Smooth muscle cell (in vitro differentiated cells): ENCODE results near the gene UNC5A. TPM values are rescaled to one million over a fixed set of nuclear protein-coding genes. Genes with fewer than 3 reads are reported as not detected.

ENCODE experiments used
- DNase-seq: peaks from one replicate; lab custom pipeline; 2025; ENCODE audit not compliant: unreplicated experiment; lab: John Stamatoyannopoulos, UW
- H2AFZ ChIP-seq: fragments of 200-600 bp; sonication (generic); 2 replicates; pipeline ENCODE4 v1.6.0; 2016; ENCODE audit warnings: antibody characterized with exemption, low read depth, mild to moderate bottlenecking
- H3F3A ChIP-seq: fragments of 200-600 bp; sonication (generic); 2 replicates; pipeline ENCODE4 v1.6.0; 2017; ENCODE audit warnings: antibody characterized with exemption, low read depth
- H3K27ac ChIP-seq: fragments of 200-600 bp; sonication (generic); 2 replicates; pipeline ENCODE4 v1.5.1; 2016; ENCODE audit warnings: low read depth, mild to moderate bottlenecking
- H3K27me3 ChIP-seq: fragments of 200-600 bp; sonication (generic); 2 replicates; pipeline ENCODE4 v1.6.1; 2016; ENCODE audit warnings: low read depth, mild to moderate bottlenecking
- H3K36me3 ChIP-seq: fragments of 200-600 bp; sonication (generic); 2 replicates; pipeline ENCODE4 v1.5.1; 2016; ENCODE audit warnings: low read depth
- H3K4me1 ChIP-seq: fragments of 200-600 bp; sonication (generic); 2 replicates; pipeline ENCODE4 v1.5.1; 2016; ENCODE audit warnings: low read depth
- H3K4me2 ChIP-seq: fragments of 200-600 bp; sonication (generic); 2 replicates; pipeline ENCODE4 v1.6.0; 2016; ENCODE audit warnings: mild to moderate bottlenecking
- H3K4me3 ChIP-seq: fragments of 200-600 bp; sonication (generic); 2 replicates; pipeline ENCODE4 v1.5.1; 2016; ENCODE audit warnings: mild to moderate bottlenecking
- H3K79me2 ChIP-seq: fragments of 200-600 bp; sonication (generic); 2 replicates; pipeline ENCODE4 v1.6.0; 2016; ENCODE audit warnings: low read depth, mild to moderate bottlenecking
- H3K9ac ChIP-seq: fragments of 200-600 bp; sonication (generic); 2 replicates; pipeline ENCODE4 v1.6.0; 2016; ENCODE audit warnings: low read depth
- H3K9me3 ChIP-seq: fragments of 200-600 bp; sonication (generic); replicated peaks from 2 replicates; pipeline ENCODE4 v1.5.1; 2016; ENCODE audit warnings: low read depth
- H4K20me1 ChIP-seq: fragments of 200-600 bp; sonication (generic); 2 replicates; pipeline ENCODE4 v1.6.0; 2016; ENCODE audit warnings: low read depth
- CTCF ChIP-seq: fragments of 200-600 bp; sonication (generic); IDR thresholded peaks from 2 replicates; pipeline ENCODE4 v1.5.1; 2017; ENCODE audit warnings: borderline replicate concordance, mild to moderate bottlenecking, antibody characterized with exemption; ENCODE audit not compliant: insufficient read depth, poor library complexity, severe bottlenecking
- WGBS: methylation state at CpG from one replicate; pipeline ENCODE4 v1.1.7; 2016; ENCODE audit warnings: low lambda C conversion rate; 5-methylcytosine and 5-hydroxymethylcytosine counted together
- polyA plus RNA-seq: library from polyadenylated mRNA; unstranded; fragments of >200 nt; fragmentation: Nextera tagmentation; extraction: Ambion mirVana; gene quantifications from 2 replicates; pipeline ENCODE4 v1.2.1, GENCODE V29; 2016
- total RNA-seq: library from RNA; depleted of rRNA; stranded (reverse); fragments of >200 nt; gene quantifications from 2 replicates; pipeline ENCODE4 v1.2.3, GENCODE V29; 2014

The UNC5A gene
- total and polyA plus RNA-seq, 2 experiments from 2014 or later = not detected

- Histone ChIP-seq H3K79me2 (no peaks in the 10 kb centered on the region), H3K27ac (no peak overlapping the region), H3F3A (no peaks in the 10 kb centered on the region), H3K4me2 (no peak overlapping the region), H4K20me1 (no peaks in the 10 kb centered on the region), H3K36me3 (no peaks in the 10 kb centered on the region), H3K27me3 (peaks cover 37% of the 10 kb centered on the region), H2AFZ (no peak overlapping the region), H3K4me3 (no peak overlapping the region), H3K4me1 (no peaks in the 10 kb centered on the region), H3K9me3 (no peaks in the 10 kb centered on the region), H3K9ac (no peak overlapping the region)
- no peak for DNase-seq
- no peak for TF ChIP-seq CTCF
- 90% methylated on average over 5 of the region's 5 CpGs for WGBS
Observed at GRCh38 chr5:176790941-176791340, 19.4 kb upstream of the UNC5A start.

GRCh38 chr5:176792655-176793342, 17.6 kb upstream of the UNC5A start:
- Histone ChIP-seq H3K36me3 (no peaks in the 10 kb centered on the region), H3K9ac (no peak overlapping the region), H3K27me3 (peaks cover 50% of the 10 kb centered on the region), H4K20me1 (no peaks in the 10 kb centered on the region), H3K4me1 (no peaks in the 10 kb centered on the region), H3K27ac (no peak overlapping the region), H3K4me3 (no peak overlapping the region), H3F3A (no peaks in the 10 kb centered on the region), H3K79me2 (no peaks in the 10 kb centered on the region), H2AFZ (no peak overlapping the region), H3K9me3 (no peaks in the 10 kb centered on the region), H3K4me2 (no peak overlapping the region)
- DNase-seq = no peak
- TF ChIP-seq CTCF = no peak
- WGBS = 84% methylated on average over 18 of the region's 18 CpGs

GRCh38 chr5:176793343-176793699, 17.0 kb upstream of the UNC5A start:
- Histone ChIP-seq H3K4me1 (no peaks in the 10 kb centered on the region), H3K79me2 (no peaks in the 10 kb centered on the region), H3K4me3 (no peak overlapping the region), H3K27ac (no peak overlapping the region), H2AFZ (no peak overlapping the region), H4K20me1 (no peaks in the 10 kb centered on the region), H3K4me2 (no peak overlapping the region), H3K9ac (no peak overlapping the region), H3K9me3 (no peaks in the 10 kb centered on the region), H3K27me3 (peaks cover 50% of the 10 kb centered on the region), H3K36me3 (no peaks in the 10 kb centered on the region), H3F3A (no peaks in the 10 kb centered on the region)
- no peak for DNase-seq
- WGBS = 56% methylated on average over 9 of the region's 9 CpGs
- no peak for TF ChIP-seq CTCF

GRCh38 chr5:176793736-176794135, 16.6 kb upstream of the UNC5A start:
- 76% methylated on average over 8 of the region's 8 CpGs for WGBS
- H2AFZ ChIP-seq = no peak overlapping the region
- H3K36me3 ChIP-seq = no peaks in the 10 kb centered on the region
- no peak overlapping the region for H3K27ac ChIP-seq
- no peak overlapping the region for H3K9ac ChIP-seq
- no peak overlapping the region for H3K4me2 ChIP-seq
- no peak for DNase-seq
- TF ChIP-seq CTCF = no peak
- H3K4me3 ChIP-seq = no peak overlapping the region
- H3K9me3 ChIP-seq = no peaks in the 10 kb centered on the region
- no peaks in the 10 kb centered on the region for H3K4me1 ChIP-seq
- H3K79me2 ChIP-seq = no peaks in the 10 kb centered on the region
- no peaks in the 10 kb centered on the region for H4K20me1 ChIP-seq
- no peaks in the 10 kb centered on the region for H3F3A ChIP-seq
- H3K27me3 ChIP-seq = peaks cover 47% of the 10 kb centered on the region
